Fibroblast of peridontal ligament (primary cell): ENCODE data around the gene LUC7L.
"Not testable (repeated sequence)": the region's sequence is repeated elsewhere in the genome, so short reads cannot be mapped to it uniquely, and the experiment has no call there.

Source experiments
- DNase-seq: peaks from one replicate; pipeline ENCODE4 v3.0.0-alpha.2; 2010; ENCODE audit errors: extremely low read depth

LUC7L gene

GRCh38 chr16:179211-180092 lies 49.8 kb downstream of the LUC7L start:
- no peak for DNase-seq

- DNase-seq = no peak
Observed at GRCh38 chr16:178668-179015, 50.6 kb downstream of the LUC7L start.

GRCh38 chr16:177981-178667 lies 51.1 kb downstream of the LUC7L start:
- DNase-seq = no peak

GRCh38 chr16:177394-177822 lies 51.8 kb downstream of the LUC7L start:
- no peak for DNase-seq

GRCh38 chr16:176477-177382 lies 52.5 kb downstream of the LUC7L start, which contains the start of gene HBA1:
Gene HBA1 (plus strand): TSS chr16:176680. CDS start chr16:176717, 37 bp downstream.
- not testable (repeated sequence) for DNase-seq

GRCh38 chr16:176006-176405 lies 53.2 kb downstream of the LUC7L start:
- not testable (repeated sequence) for DNase-seq

- DNase-seq = no peak
Observed at GRCh38 chr16:175011-175949, 54.0 kb downstream of the LUC7L start.

GRCh38 chr16:173928-174769 lies 55.1 kb downstream of the LUC7L start:
- not testable (repeated sequence) for DNase-seq

GRCh38 chr16:173211-173854 lies 55.9 kb downstream of the LUC7L start:
- DNase-seq = not testable (repeated sequence)

GRCh38 chr16:172374-172941 lies 56.8 kb downstream of the LUC7L start, which contains the start of gene HBA2:
Gene HBA2 (plus strand): TSS chr16:172876. CDS start chr16:172913, 37 bp downstream.
- not testable (repeated sequence) for DNase-seq

GRCh38 chr16:170788-171187 lies 58.5 kb downstream of the LUC7L start:
- DNase-seq = no peak

GRCh38 chr16:170088-170507 lies 59.2 kb downstream of the LUC7L start:
- DNase-seq = not testable (repeated sequence)

- no peak for DNase-seq
Observed at GRCh38 chr16:169014-169413, 60.2 kb downstream of the LUC7L start.

GRCh38 chr16:168424-168823 lies 60.8 kb downstream of the LUC7L start:
- DNase-seq = no peak

GRCh38 chr16:167122-167690 lies 62.0 kb downstream of the LUC7L start:
- DNase-seq = no peak

GRCh38 chr16:166375-167121 lies 62.7 kb downstream of the LUC7L start:
- DNase-seq = no peak

- no peak for DNase-seq
Observed at GRCh38 chr16:165539-166374, 63.5 kb downstream of the LUC7L start, which contains the start of gene HBM. Gene HBM (plus strand): TSS chr16:165978. CDS start chr16:165998, 20 bp downstream.
